ENCODE data around the gene COL4A6.

The COL4A6 gene

DNA sequence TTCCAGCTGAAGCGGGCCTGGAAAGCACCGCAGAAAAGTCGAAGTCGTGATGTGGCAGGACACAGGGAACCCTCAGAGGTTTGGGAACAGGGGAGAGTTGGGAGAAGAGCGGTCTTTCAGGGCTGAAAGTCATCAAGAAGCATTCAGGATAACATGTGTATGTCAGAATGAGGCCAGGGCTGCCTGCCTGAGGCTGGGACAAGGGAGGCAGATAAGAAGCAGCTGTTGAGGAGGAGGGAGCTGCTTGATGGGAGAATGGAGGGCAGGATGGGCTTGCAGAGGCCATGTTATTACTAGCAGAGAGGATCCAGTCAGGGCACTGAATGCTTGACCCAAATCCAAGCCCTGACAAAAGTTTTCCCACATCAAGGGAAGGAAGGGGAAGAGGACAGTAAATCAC, 214.6 kb downstream of the COL4A6 start:
- H3K27me3 ChIP-seq (ENCODE audit: insufficient read depth, low read length, poor library complexity, severe bottlenecking), result no peaks in the 10 kb centered on the region
- no peak overlapping the region for H2AFZ ChIP-seq (ENCODE audit: low read length)
- H3K9ac ChIP-seq (ENCODE audit: low read depth, low read length, poor library complexity, severe bottlenecking), result no peak overlapping the region
- H3K4me2 ChIP-seq (ENCODE audit: low read depth, low read length, poor library complexity, severe bottlenecking), result no peak overlapping the region
- no peak for TF ChIP-seq EZH2phosphoT487 (IDR thresholded peaks at IDR 0.05; ENCODE audit: borderline replicate concordance)
- TF ChIP-seq, protein P1, sequence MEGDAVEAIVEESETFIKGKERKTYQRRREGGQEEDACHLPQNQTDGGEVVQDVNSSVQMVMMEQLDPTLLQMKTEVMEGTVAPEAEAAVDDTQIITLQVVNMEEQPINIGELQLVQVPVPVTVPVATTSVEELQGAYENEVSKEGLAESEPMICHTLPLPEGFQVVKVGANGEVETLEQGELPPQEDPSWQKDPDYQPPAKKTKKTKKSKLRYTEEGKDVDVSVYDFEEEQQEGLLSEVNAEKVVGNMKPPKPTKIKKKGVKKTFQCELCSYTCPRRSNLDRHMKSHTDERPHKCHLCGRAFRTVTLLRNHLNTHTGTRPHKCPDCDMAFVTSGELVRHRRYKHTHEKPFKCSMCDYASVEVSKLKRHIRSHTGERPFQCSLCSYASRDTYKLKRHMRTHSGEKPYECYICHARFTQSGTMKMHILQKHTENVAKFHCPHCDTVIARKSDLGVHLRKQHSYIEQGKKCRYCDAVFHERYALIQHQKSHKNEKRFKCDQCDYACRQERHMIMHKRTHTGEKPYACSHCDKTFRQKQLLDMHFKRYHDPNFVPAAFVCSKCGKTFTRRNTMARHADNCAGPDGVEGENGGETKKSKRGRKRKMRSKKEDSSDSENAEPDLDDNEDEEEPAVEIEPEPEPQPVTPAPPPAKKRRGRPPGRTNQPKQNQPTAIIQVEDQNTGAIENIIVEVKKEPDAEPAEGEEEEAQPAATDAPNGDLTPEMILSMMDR (conservative IDR thresholded peaks at IDR 0.05; ENCODE audit: low read length), result no peak
- H3F3A ChIP-seq (ENCODE audit: low read depth), result no peaks in the 10 kb centered on the region
- no peaks in the 10 kb centered on the region for H3K79me2 ChIP-seq (ENCODE audit: insufficient read depth, low read length)
- H3K4me3 ChIP-seq (ENCODE audit: low read length, poor library complexity, severe bottlenecking), result no peak overlapping the region
- no peaks in the 10 kb centered on the region for H4K20me1 ChIP-seq (ENCODE audit: insufficient read depth, low read length, poor library complexity, severe bottlenecking)
- no peaks in the 10 kb centered on the region for H3K9me2 ChIP-seq (replicated peaks; ENCODE audit: low read depth, low read length)
- no peaks in the 10 kb centered on the region for H3K9me3 ChIP-seq (ENCODE audit: insufficient read depth, low read depth, low read length)
- no peaks in the 10 kb centered on the region for H3K36me3 ChIP-seq (ENCODE audit: insufficient read depth, low read length)
- H3K4me1 ChIP-seq (ENCODE audit: insufficient read depth, low read length, poor library complexity, severe bottlenecking), result no peaks in the 10 kb centered on the region

DNA sequence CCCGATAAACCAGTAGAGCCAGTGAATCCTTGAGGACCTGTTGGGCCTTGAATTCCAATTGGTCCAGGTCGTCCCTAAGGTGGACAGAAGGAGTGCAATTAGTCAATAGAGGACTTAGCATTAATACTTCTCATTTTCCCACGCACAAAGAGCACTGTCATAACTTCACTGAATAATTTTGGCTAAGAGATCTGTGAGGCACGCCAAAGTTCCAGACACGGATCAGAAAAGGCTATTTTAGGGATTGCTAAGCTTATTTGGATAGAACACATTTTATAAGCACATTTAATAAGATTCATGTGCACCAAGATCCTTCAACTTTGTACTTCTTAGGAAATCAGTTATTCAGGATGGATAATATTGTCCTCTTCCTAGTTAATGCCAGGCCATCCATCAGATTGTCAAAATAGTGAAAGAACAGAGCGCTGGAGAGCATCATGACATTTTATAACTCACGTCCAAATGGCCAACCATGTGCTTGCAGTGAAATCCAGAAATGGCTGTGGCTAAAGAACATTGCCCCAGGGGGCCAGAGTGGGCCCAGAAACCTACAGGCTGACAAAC, 216.8 kb downstream of the COL4A6 start:
- no peaks in the 10 kb centered on the region for H4K20me1 ChIP-seq (ENCODE audit: insufficient read depth, low read length, poor library complexity, severe bottlenecking)
- H3K4me1 ChIP-seq (ENCODE audit: insufficient read depth, low read length, poor library complexity, severe bottlenecking), result no peaks in the 10 kb centered on the region
- TF ChIP-seq EZH2phosphoT487 (IDR thresholded peaks at IDR 0.05; ENCODE audit: borderline replicate concordance), result no peak
- TF ChIP-seq, protein P1 (conservative IDR thresholded peaks at IDR 0.05; ENCODE audit: low read length), result no peak
- no peak overlapping the region for H3K9ac ChIP-seq (ENCODE audit: low read depth, low read length, poor library complexity, severe bottlenecking)
- no peaks in the 10 kb centered on the region for H3K36me3 ChIP-seq (ENCODE audit: insufficient read depth, low read length)
- H3K4me3 ChIP-seq (ENCODE audit: low read length, poor library complexity, severe bottlenecking), result no peak overlapping the region
- no peaks in the 10 kb centered on the region for H3F3A ChIP-seq (ENCODE audit: low read depth)
- H3K9me3 ChIP-seq (ENCODE audit: insufficient read depth, low read depth, low read length), result no peaks in the 10 kb centered on the region
- H3K27me3 ChIP-seq (ENCODE audit: insufficient read depth, low read length, poor library complexity, severe bottlenecking), result no peaks in the 10 kb centered on the region
- H3K9me2 ChIP-seq (replicated peaks; ENCODE audit: low read depth, low read length), result no peaks in the 10 kb centered on the region
- no peak overlapping the region for H2AFZ ChIP-seq (ENCODE audit: low read length)
- no peaks in the 10 kb centered on the region for H3K79me2 ChIP-seq (ENCODE audit: insufficient read depth, low read length)
- H3K4me2 ChIP-seq (ENCODE audit: low read depth, low read length, poor library complexity, severe bottlenecking), result no peak overlapping the region

DNA sequence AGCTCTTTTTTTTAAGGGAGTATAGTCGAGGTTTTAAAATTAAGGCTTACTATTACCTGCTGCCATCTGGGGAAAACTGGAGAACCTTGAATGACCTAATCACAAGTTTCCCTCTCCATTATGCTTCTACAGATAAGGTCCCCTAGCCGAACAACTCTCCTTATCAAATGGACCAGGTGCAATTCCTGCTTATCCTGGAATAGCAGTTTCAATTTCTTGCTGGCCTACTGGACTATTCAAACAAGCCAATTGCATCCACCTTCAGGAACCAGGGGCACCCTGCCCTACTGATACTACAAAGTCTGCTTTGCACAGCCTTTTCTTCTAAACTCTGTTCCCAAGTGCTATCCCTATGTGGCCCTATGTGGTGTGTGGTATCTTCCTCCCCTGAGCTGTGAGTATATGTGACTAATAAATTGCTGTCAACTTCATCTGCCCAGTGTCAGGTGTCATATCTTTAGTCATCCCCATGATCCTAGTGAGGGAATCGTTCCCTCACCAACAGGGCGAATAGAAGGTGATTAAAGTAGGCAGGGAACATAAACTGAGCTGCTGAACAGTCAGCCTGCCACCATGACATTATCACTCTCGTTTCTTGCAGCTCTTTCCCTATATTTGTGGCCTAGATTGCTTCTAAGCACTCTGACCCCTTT, 218.1 kb downstream of the COL4A6 start:
- no peaks in the 10 kb centered on the region for H3K9me2 ChIP-seq (replicated peaks; ENCODE audit: low read depth, low read length)
- H3K9ac ChIP-seq (ENCODE audit: low read depth, low read length, poor library complexity, severe bottlenecking), result no peak overlapping the region
- no peaks in the 10 kb centered on the region for H3F3A ChIP-seq (ENCODE audit: low read depth)
- no peak overlapping the region for H2AFZ ChIP-seq (ENCODE audit: low read length)
- H3K36me3 ChIP-seq (ENCODE audit: insufficient read depth, low read length), result no peaks in the 10 kb centered on the region
- no peaks in the 10 kb centered on the region for H4K20me1 ChIP-seq (ENCODE audit: insufficient read depth, low read length, poor library complexity, severe bottlenecking)
- no peaks in the 10 kb centered on the region for H3K27me3 ChIP-seq (ENCODE audit: insufficient read depth, low read length, poor library complexity, severe bottlenecking)
- H3K9me3 ChIP-seq (ENCODE audit: insufficient read depth, low read depth, low read length), result no peaks in the 10 kb centered on the region
- H3K79me2 ChIP-seq (ENCODE audit: insufficient read depth, low read length), result no peaks in the 10 kb centered on the region
- TF ChIP-seq, protein P1 (conservative IDR thresholded peaks at IDR 0.05; ENCODE audit: low read length), result no peak
- no peak for TF ChIP-seq EZH2phosphoT487 (IDR thresholded peaks at IDR 0.05; ENCODE audit: borderline replicate concordance)
- H3K4me1 ChIP-seq (ENCODE audit: insufficient read depth, low read length, poor library complexity, severe bottlenecking), result no peaks in the 10 kb centered on the region
- no peak overlapping the region for H3K4me2 ChIP-seq (ENCODE audit: low read depth, low read length, poor library complexity, severe bottlenecking)
- H3K4me3 ChIP-seq (ENCODE audit: low read length, poor library complexity, severe bottlenecking), result no peak overlapping the region

Data from Loucy (cell line).